ENCODE results near the gene ILF2.

- TF ChIP-seq EZH2 (IDR thresholded peaks at IDR 0.05) (no peak), FOXP2 (optimal IDR thresholded peaks at IDR 0.05; ENCODE audit: control extremely low read depth, extremely low read length, insufficient read depth) (no peak)
These were observed 43.7 kb downstream of the ILF2 start, which contains the start of gene S100A13 for GRCh38 chr1:153626904-153627714.

Data from SK-N-MC (cell line).